ENCODE measurements around the gene ERC2.
"Not testable (repeated sequence)": the region's sequence is repeated elsewhere in the genome, so short reads cannot be mapped to it uniquely, and the experiment has no call there.

The ERC2 gene

GRCh38 chr3:55868347-55868746, 599.9 kb downstream of the ERC2 start:
- no peak for FAIRE-seq

GRCh38 chr3:55863028-55863427, 605.2 kb downstream of the ERC2 start:
- FAIRE-seq = no peak

- no peak for FAIRE-seq
Measured at GRCh38 chr3:55860049-55860721, 608.1 kb downstream of the ERC2 start.

GRCh38 chr3:55859305-55859704, 609.0 kb downstream of the ERC2 start:
- FAIRE-seq = no peak

- no peak for FAIRE-seq
Measured at GRCh38 chr3:55858727-55859126, 609.5 kb downstream of the ERC2 start.

GRCh38 chr3:55858302-55858701, 610.0 kb downstream of the ERC2 start:
- no peak for FAIRE-seq

- FAIRE-seq = no peak
Measured at GRCh38 chr3:55857633-55858032, 610.6 kb downstream of the ERC2 start.

GRCh38 chr3:55855311-55855710, 613.0 kb downstream of the ERC2 start:
- FAIRE-seq = no peak

GRCh38 chr3:55854494-55854893, 613.8 kb downstream of the ERC2 start:
- no peak for FAIRE-seq

- no peak for FAIRE-seq
Measured at GRCh38 chr3:55852326-55852725, 615.9 kb downstream of the ERC2 start.

GRCh38 chr3:55842204-55842603, 626.1 kb downstream of the ERC2 start:
- no peak for FAIRE-seq

- not testable (repeated sequence) for FAIRE-seq
Measured at GRCh38 chr3:55831876-55832275, 636.4 kb downstream of the ERC2 start.

- FAIRE-seq = no peak
Measured at GRCh38 chr3:55828712-55829111, 639.6 kb downstream of the ERC2 start.

- no peak for FAIRE-seq
Measured at GRCh38 chr3:55827786-55828185, 640.5 kb downstream of the ERC2 start.

GRCh38 chr3:55826731-55827496, 641.4 kb downstream of the ERC2 start:
- FAIRE-seq = no peak

GRCh38 chr3:55826097-55826496, 642.2 kb downstream of the ERC2 start:
- FAIRE-seq = no peak

GRCh38 chr3:55824406-55824805, 643.9 kb downstream of the ERC2 start:
- no peak for FAIRE-seq

GRCh38 chr3:55823829-55824228, 644.4 kb downstream of the ERC2 start:
- no peak for FAIRE-seq

- FAIRE-seq = no peak
Measured at GRCh38 chr3:55823001-55823400, 645.3 kb downstream of the ERC2 start.

GRCh38 chr3:55819005-55819404, 649.3 kb downstream of the ERC2 start:
- FAIRE-seq = no peak

- no peak for FAIRE-seq
Measured at GRCh38 chr3:55818485-55818884, 649.8 kb downstream of the ERC2 start.

- no peak for FAIRE-seq
Measured at GRCh38 chr3:55816794-55817576, 651.3 kb downstream of the ERC2 start.

GRCh38 chr3:55815262-55815661, 653.0 kb downstream of the ERC2 start:
- no peak for FAIRE-seq

Measured in endometrium (tissue), 2 donors.